GM23338 (cell line): Measurements from ENCODE around the gene ZDHHC3. TPM values are rescaled to one million over a fixed set of nuclear protein-coding genes. Genes with fewer than 3 reads are reported as not detected.

Source experiments
- ATAC-seq: fragments of 200-7000 bp; cut with Tn5 transposase; 3 replicates; pipeline ENCODE4 v1.9.1; 2020
- DNase-seq: peaks from one replicate; pipeline ENCODE4 v3.0.0-alpha.2; 2015; ENCODE audit warnings: low spot score
- H2AFZ ChIP-seq: fragments of 200-600 bp; sonication (generic); 2 replicates; pipeline ENCODE4 v1.8.0; 2016; ENCODE audit warnings: antibody characterized with exemption, mild to moderate bottlenecking, moderate library complexity
- H3F3A ChIP-seq: fragments of 200-600 bp; sonication (generic); replicated peaks from 2 replicates; pipeline ENCODE4 v1.8.0; 2017; ENCODE audit warnings: antibody characterized with exemption, mixed run types, low read depth
- H3K27ac ChIP-seq: fragments of 200-600 bp; sonication (generic); 2 replicates; pipeline ENCODE4 v1.6.1; 2016; ENCODE audit warnings: low read depth
- H3K27me3 ChIP-seq: fragments of 200-600 bp; sonication (generic); 2 replicates; pipeline ENCODE4 v1.8.0; 2016; ENCODE audit warnings: mild to moderate bottlenecking, mixed run types, moderate library complexity; ENCODE audit not compliant: insufficient read depth
- H3K36me3 ChIP-seq: fragments of 200-600 bp; sonication (generic); 2 replicates; pipeline ENCODE4 v1.8.0; 2016; ENCODE audit warnings: mild to moderate bottlenecking; ENCODE audit not compliant: insufficient read depth
- H3K4me1 ChIP-seq: fragments of 200-600 bp; sonication (generic); 2 replicates; pipeline ENCODE4 v1.8.0; 2016; ENCODE audit warnings: mild to moderate bottlenecking, moderate library complexity; ENCODE audit not compliant: insufficient read depth
- H3K4me2 ChIP-seq: fragments of 200-600 bp; sonication (generic); 2 replicates; pipeline ENCODE4 v1.7.1; 2017; ENCODE audit warnings: mixed run types
- H3K4me3 ChIP-seq: fragments of 200-600 bp; sonication (generic); 2 replicates; pipeline ENCODE4 v1.6.1; 2016; ENCODE audit warnings: mixed run types
- H3K79me2 ChIP-seq: fragments of 200-600 bp; sonication (generic); replicated peaks from 2 replicates; pipeline ENCODE4 v1.8.0; 2017; ENCODE audit warnings: mild to moderate bottlenecking; ENCODE audit not compliant: insufficient read depth
- H3K9me2 ChIP-seq: fragments of 200-600 bp; sonication (generic); 2 replicates; pipeline ENCODE4 v1.8.0; 2017; ENCODE audit not compliant: insufficient read depth
- H4K20me1 ChIP-seq: fragments of 200-600 bp; sonication (generic); replicated peaks from 2 replicates; pipeline ENCODE4 v1.8.0; 2017; ENCODE audit warnings: mild to moderate bottlenecking; ENCODE audit not compliant: insufficient read depth
- H3K27ac Mint-ChIP-seq: 2 replicates; pipeline ENCODE4 v1.8.0; 2020; ENCODE audit warnings: inconsistent platforms, mild to moderate bottlenecking, moderate library complexity, mixed read lengths
- H3K27me3 Mint-ChIP-seq: 3 replicates; pipeline ENCODE4 v1.8.0; 2022; ENCODE audit warnings: low read depth, mild to moderate bottlenecking, moderate library complexity, mixed read lengths, inconsistent platforms; ENCODE audit not compliant: insufficient read depth, poor library complexity
- H3K36me3 Mint-ChIP-seq: 3 replicates; pipeline ENCODE4 v1.8.0; 2021; ENCODE audit warnings: low read depth, mild to moderate bottlenecking, inconsistent platforms, moderate library complexity, mixed read lengths
- H3K4me1 Mint-ChIP-seq: 3 replicates; pipeline ENCODE4 v1.8.0; 2020; ENCODE audit warnings: mild to moderate bottlenecking, inconsistent platforms, mixed read lengths
- H3K4me3 Mint-ChIP-seq: 3 replicates; pipeline ENCODE4 v1.8.0; 2021; ENCODE audit warnings: moderate library complexity, mild to moderate bottlenecking, inconsistent platforms, mixed read lengths
- H3K9me3 Mint-ChIP-seq: 3 replicates; pipeline ENCODE4 v1.8.0; 2020; ENCODE audit warnings: moderate library complexity, mild to moderate bottlenecking, inconsistent platforms, mixed read lengths
- CREB1 ChIP-seq: fragments of 250-450 bp; sonication (Bioruptor Pico); IDR thresholded peaks from 2 replicates; pipeline ENCODE4 v1.5.0; 2020; ENCODE audit warnings: low read depth, mild to moderate bottlenecking, moderate library complexity
- EZH2 ChIP-seq: fragments of 200-600 bp; sonication (generic); IDR thresholded peaks from one replicate; pipeline ENCODE4 v1.8.0; 2017; ENCODE audit warnings: antibody characterized with exemption, mild to moderate bottlenecking, low read depth; ENCODE audit not compliant: unreplicated experiment
- EZH2phosphoT487 ChIP-seq: fragments of 200-600 bp; sonication (generic); IDR thresholded peaks from one replicate; pipeline ENCODE4 v1.8.1; 2018; ENCODE audit warnings: antibody characterized with exemption; ENCODE audit not compliant: unreplicated experiment
- JUNB ChIP-seq: IDR thresholded peaks from one replicate; pipeline ENCODE4 v1.6.1; 2016; ENCODE audit warnings: antibody characterized with exemption; ENCODE audit not compliant: unreplicated experiment
- NANOG ChIP-seq: IDR thresholded peaks from 2 replicates; pipeline ENCODE4 v1.6.1; 2016; ENCODE audit warnings: antibody characterized with exemption, borderline replicate concordance
- POLR2AphosphoS5 ChIP-seq: IDR thresholded peaks from 2 replicates; pipeline ENCODE4 v1.6.1; 2016; ENCODE audit warnings: antibody characterized with exemption, low read depth
- STAT1 ChIP-seq: IDR thresholded peaks from one replicate; pipeline ENCODE4 v1.6.1; 2016; ENCODE audit warnings: antibody characterized with exemption; ENCODE audit not compliant: unreplicated experiment
- ZNF114 ChIP-seq: fragments of 250-450 bp; sonication (Bioruptor Pico); IDR thresholded peaks from 2 replicates; pipeline ENCODE4 v1.5.0; 2020; ENCODE audit warnings: mild to moderate bottlenecking, moderate library complexity
- ZNF331 ChIP-seq: fragments of 250-450 bp; sonication (Bioruptor Pico); IDR thresholded peaks from 2 replicates; pipeline ENCODE4 v1.5.0; 2020; ENCODE audit warnings: low read depth, mild to moderate bottlenecking, moderate library complexity
- polyA plus RNA-seq: library from polyadenylated mRNA; unstranded; fragments of >200 nt; fragmentation: Nextera tagmentation; extraction: Ambion mirVana; gene quantifications from 2 replicates; pipeline ENCODE4 v1.2.1, GENCODE V29; 2016
- total RNA-seq: library from RNA; depleted of rRNA; stranded (reverse); fragments of >200 nt; shearing (Covaris generic); gene quantifications from 2 replicates; pipeline ENCODE4 v1.2.3, GENCODE V29; 2014
- TF ChIP-seq, protein P1 (sequence below), 2 experiments: fragments of 200-600 bp in 1 of 2; sonication (generic) in 1 of 2; conservative IDR thresholded peaks; 2 replicates each; pipeline versions ENCODE4 v1.5.1 to v1.6.1; 2016 to 2017; ENCODE audit warnings: antibody characterized with exemption in 2 of 2, low read depth in 2 of 2, mild to moderate bottlenecking in 2 of 2, moderate library complexity in 1 of 2
- TF ChIP-seq, protein P2 (sequence below): IDR thresholded peaks from one replicate; pipeline ENCODE4 v1.6.1; 2018; ENCODE audit warnings: antibody characterized with exemption; ENCODE audit not compliant: unreplicated experiment
- TF ChIP-seq, protein P3 (sequence below): IDR thresholded peaks from 2 replicates; pipeline ENCODE4 v1.6.1; 2016; ENCODE audit warnings: antibody characterized with exemption
- TF ChIP-seq, protein P4 (sequence below): fragments of 250-450 bp; sonication (Bioruptor Pico); IDR thresholded peaks from 2 replicates; pipeline ENCODE4 v1.5.0; 2020; ENCODE audit warnings: mild to moderate bottlenecking, moderate library complexity

ZDHHC3 gene
- total and polyA plus RNA-seq, 2 experiments from 2014 or later = 28.9 to 84.2 TPM

GRCh38 chr3:44989636-44990373 lies 13.8 kb upstream of the ZDHHC3 start:
- no peak overlapping the region for H3K4me2 ChIP-seq
- no peaks in the 10 kb centered on the region for H3K27me3 ChIP-seq
- ATAC-seq (no peak), DNase-seq (no peak)
- 0 out of 2 replicates have a peak, but pooled peaks cover 4% of the 10 kb centered on the region for H3F3A ChIP-seq
- H3K79me2 ChIP-seq = peaks cover 78% of the 10 kb centered on the region
- peaks cover 23% of the 10 kb centered on the region for H4K20me1 ChIP-seq
- peaks cover 12% of the 10 kb centered on the region; the same call in 1 of the 2 replicates for H3K36me3 ChIP-seq
- Mint-ChIP-seq H3K4me3 (no peak overlapping the region), H3K27me3 (peaks cover 3% of the 10 kb centered on the region), H3K9me3 (peaks cover 21% of the 10 kb centered on the region), H3K27ac (peak overlapping the region; percentile 41), H3K4me1 (peaks cover 43% of the 10 kb centered on the region), H3K36me3 (peaks cover 82% of the 10 kb centered on the region)
- peaks cover 28% of the 10 kb centered on the region for H3K4me1 ChIP-seq
- H3K9me2 ChIP-seq = peaks cover 4% of the 10 kb centered on the region; the same call in 1 of the 2 replicates
- no peak overlapping the region for H2AFZ ChIP-seq
- no peak for TF ChIP-seq NANOG
- TF ChIP-seq EZH2 = no peak
- TF ChIP-seq, protein P1, sequence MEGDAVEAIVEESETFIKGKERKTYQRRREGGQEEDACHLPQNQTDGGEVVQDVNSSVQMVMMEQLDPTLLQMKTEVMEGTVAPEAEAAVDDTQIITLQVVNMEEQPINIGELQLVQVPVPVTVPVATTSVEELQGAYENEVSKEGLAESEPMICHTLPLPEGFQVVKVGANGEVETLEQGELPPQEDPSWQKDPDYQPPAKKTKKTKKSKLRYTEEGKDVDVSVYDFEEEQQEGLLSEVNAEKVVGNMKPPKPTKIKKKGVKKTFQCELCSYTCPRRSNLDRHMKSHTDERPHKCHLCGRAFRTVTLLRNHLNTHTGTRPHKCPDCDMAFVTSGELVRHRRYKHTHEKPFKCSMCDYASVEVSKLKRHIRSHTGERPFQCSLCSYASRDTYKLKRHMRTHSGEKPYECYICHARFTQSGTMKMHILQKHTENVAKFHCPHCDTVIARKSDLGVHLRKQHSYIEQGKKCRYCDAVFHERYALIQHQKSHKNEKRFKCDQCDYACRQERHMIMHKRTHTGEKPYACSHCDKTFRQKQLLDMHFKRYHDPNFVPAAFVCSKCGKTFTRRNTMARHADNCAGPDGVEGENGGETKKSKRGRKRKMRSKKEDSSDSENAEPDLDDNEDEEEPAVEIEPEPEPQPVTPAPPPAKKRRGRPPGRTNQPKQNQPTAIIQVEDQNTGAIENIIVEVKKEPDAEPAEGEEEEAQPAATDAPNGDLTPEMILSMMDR (conservative IDR thresholded peaks at IDR 0.05; ENCODE audit: low read depth in 2 of 2) = no peak
- no peak for TF ChIP-seq ZNF331 (CRISPR knock-in tag)
- TF ChIP-seq STAT1 = no peak
- TF ChIP-seq, protein P2, sequence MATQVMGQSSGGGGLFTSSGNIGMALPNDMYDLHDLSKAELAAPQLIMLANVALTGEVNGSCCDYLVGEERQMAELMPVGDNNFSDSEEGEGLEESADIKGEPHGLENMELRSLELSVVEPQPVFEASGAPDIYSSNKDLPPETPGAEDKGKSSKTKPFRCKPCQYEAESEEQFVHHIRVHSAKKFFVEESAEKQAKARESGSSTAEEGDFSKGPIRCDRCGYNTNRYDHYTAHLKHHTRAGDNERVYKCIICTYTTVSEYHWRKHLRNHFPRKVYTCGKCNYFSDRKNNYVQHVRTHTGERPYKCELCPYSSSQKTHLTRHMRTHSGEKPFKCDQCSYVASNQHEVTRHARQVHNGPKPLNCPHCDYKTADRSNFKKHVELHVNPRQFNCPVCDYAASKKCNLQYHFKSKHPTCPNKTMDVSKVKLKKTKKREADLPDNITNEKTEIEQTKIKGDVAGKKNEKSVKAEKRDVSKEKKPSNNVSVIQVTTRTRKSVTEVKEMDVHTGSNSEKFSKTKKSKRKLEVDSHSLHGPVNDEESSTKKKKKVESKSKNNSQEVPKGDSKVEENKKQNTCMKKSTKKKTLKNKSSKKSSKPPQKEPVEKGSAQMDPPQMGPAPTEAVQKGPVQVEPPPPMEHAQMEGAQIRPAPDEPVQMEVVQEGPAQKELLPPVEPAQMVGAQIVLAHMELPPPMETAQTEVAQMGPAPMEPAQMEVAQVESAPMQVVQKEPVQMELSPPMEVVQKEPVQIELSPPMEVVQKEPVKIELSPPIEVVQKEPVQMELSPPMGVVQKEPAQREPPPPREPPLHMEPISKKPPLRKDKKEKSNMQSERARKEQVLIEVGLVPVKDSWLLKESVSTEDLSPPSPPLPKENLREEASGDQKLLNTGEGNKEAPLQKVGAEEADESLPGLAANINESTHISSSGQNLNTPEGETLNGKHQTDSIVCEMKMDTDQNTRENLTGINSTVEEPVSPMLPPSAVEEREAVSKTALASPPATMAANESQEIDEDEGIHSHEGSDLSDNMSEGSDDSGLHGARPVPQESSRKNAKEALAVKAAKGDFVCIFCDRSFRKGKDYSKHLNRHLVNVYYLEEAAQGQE = no peak
- no peak for TF ChIP-seq CREB1 (CRISPR knock-in tag)
- TF ChIP-seq, protein P3, sequence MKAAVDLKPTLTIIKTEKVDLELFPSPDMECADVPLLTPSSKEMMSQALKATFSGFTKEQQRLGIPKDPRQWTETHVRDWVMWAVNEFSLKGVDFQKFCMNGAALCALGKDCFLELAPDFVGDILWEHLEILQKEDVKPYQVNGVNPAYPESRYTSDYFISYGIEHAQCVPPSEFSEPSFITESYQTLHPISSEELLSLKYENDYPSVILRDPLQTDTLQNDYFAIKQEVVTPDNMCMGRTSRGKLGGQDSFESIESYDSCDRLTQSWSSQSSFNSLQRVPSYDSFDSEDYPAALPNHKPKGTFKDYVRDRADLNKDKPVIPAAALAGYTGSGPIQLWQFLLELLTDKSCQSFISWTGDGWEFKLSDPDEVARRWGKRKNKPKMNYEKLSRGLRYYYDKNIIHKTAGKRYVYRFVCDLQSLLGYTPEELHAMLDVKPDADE = no peak
- no peak for TF ChIP-seq JUNB
- TF ChIP-seq, protein P4, sequence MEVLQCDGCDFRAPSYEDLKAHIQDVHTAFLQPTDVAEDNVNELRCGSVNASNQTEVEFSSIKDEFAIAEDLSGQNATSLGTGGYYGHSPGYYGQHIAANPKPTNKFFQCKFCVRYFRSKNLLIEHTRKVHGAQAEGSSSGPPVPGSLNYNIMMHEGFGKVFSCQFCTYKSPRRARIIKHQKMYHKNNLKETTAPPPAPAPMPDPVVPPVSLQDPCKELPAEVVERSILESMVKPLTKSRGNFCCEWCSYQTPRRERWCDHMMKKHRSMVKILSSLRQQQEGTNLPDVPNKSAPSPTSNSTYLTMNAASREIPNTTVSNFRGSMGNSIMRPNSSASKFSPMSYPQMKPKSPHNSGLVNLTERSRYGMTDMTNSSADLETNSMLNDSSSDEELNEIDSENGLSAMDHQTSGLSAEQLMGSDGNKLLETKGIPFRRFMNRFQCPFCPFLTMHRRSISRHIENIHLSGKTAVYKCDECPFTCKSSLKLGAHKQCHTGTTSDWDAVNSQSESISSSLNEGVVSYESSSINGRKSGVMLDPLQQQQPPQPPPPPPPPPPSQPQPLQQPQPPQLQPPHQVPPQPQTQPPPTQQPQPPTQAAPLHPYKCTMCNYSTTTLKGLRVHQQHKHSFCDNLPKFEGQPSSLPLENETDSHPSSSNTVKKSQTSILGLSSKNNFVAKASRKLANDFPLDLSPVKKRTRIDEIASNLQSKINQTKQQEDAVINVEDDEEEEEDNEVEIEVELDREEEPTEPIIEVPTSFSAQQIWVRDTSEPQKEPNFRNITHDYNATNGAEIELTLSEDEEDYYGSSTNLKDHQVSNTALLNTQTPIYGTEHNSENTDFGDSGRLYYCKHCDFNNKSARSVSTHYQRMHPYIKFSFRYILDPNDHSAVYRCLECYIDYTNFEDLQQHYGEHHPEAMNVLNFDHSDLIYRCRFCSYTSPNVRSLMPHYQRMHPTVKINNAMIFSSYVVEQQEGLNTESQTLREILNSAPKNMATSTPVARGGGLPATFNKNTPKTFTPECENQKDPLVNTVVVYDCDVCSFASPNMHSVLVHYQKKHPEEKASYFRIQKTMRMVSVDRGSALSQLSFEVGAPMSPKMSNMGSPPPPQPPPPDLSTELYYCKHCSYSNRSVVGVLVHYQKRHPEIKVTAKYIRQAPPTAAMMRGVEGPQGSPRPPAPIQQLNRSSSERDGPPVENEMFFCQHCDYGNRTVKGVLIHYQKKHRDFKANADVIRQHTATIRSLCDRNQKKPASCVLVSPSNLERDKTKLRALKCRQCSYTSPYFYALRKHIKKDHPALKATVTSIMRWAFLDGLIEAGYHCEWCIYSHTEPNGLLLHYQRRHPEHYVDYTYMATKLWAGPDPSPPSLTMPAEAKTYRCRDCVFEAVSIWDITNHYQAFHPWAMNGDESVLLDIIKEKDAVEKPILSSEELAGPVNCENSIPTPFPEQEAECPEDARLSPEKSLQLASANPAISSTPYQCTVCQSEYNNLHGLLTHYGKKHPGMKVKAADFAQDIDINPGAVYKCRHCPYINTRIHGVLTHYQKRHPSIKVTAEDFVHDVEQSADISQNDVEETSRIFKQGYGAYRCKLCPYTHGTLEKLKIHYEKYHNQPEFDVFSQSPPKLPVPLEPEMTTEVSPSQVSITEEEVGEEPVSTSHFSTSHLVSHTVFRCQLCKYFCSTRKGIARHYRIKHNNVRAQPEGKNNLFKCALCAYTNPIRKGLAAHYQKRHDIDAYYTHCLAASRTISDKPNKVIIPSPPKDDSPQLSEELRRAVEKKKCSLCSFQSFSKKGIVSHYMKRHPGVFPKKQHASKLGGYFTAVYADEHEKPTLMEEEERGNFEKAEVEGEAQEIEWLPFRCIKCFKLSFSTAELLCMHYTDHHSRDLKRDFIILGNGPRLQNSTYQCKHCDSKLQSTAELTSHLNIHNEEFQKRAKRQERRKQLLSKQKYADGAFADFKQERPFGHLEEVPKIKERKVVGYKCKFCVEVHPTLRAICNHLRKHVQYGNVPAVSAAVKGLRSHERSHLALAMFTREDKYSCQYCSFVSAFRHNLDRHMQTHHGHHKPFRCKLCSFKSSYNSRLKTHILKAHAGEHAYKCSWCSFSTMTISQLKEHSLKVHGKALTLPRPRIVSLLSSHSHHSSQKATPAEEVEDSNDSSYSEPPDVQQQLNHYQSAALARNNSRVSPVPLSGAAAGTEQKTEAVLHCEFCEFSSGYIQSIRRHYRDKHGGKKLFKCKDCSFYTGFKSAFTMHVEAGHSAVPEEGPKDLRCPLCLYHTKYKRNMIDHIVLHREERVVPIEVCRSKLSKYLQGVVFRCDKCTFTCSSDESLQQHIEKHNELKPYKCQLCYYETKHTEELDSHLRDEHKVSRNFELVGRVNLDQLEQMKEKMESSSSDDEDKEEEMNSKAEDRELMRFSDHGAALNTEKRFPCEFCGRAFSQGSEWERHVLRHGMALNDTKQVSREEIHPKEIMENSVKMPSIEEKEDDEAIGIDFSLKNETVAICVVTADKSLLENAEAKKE = no peak
- no peak for TF ChIP-seq POLR2AphosphoS5
- TF ChIP-seq EZH2phosphoT487 = no peak
- no peak for TF ChIP-seq ZNF114 (CRISPR knock-in tag)
- H3K4me3 ChIP-seq = no peak overlapping the region
- no peak overlapping the region for H3K27ac ChIP-seq
